Neural progenitor cell (in vitro differentiated cells): ENCODE data around the gene FYCO1.

ENCODE experiments used
- CTCF ChIP-seq: fragments of 200-600 bp; sonication (generic); IDR thresholded peaks from 2 replicates; pipeline ENCODE4 v1.5.1; 2017; ENCODE audit warnings: antibody characterized with exemption, mild to moderate bottlenecking
- EZH2 ChIP-seq: fragments of 200-600 bp; sonication (generic); IDR thresholded peaks from 2 replicates; pipeline ENCODE4 v1.6.1; 2017; ENCODE audit warnings: antibody characterized with exemption, mild to moderate bottlenecking, moderate library complexity

GRCh38 chr3:45960289-45960688 lies 35.3 kb downstream of the FYCO1 start:
- TF ChIP-seq EZH2 (no peak), CTCF (no peak)
